Measurements from ENCODE around the gene ARL17A.
"Not testable (repeated sequence)": the region's sequence is repeated elsewhere in the genome, so short reads cannot be mapped to it uniquely, and the experiment has no call there.

GRCh38 chr17:46598344-46598931 is 18.9 kb upstream of the ARL17A start:
- TF ChIP-seq CTCF (IDR thresholded peaks at IDR 0.05); POLR2A (IDR thresholded peaks at IDR 0.05; ENCODE audit: low read depth); EP300 (IDR thresholded peaks at IDR 0.05): not testable (repeated sequence)

Measured in esophagus muscularis mucosa (tissue), 4 donors.